Activated naive CD4-positive, alpha-beta T cell (primary cell): ENCODE data around the gene RALB.
"Not testable (repeated sequence)": the region's sequence is repeated elsewhere in the genome, so short reads cannot be mapped to it uniquely, and the experiment has no call there.

Experiments
- DNase-seq, 4 experiments: peaks; one replicate each; lab custom pipeline; 2025; lab: John Stamatoyannopoulos, UW

Gene RALB

DNA sequence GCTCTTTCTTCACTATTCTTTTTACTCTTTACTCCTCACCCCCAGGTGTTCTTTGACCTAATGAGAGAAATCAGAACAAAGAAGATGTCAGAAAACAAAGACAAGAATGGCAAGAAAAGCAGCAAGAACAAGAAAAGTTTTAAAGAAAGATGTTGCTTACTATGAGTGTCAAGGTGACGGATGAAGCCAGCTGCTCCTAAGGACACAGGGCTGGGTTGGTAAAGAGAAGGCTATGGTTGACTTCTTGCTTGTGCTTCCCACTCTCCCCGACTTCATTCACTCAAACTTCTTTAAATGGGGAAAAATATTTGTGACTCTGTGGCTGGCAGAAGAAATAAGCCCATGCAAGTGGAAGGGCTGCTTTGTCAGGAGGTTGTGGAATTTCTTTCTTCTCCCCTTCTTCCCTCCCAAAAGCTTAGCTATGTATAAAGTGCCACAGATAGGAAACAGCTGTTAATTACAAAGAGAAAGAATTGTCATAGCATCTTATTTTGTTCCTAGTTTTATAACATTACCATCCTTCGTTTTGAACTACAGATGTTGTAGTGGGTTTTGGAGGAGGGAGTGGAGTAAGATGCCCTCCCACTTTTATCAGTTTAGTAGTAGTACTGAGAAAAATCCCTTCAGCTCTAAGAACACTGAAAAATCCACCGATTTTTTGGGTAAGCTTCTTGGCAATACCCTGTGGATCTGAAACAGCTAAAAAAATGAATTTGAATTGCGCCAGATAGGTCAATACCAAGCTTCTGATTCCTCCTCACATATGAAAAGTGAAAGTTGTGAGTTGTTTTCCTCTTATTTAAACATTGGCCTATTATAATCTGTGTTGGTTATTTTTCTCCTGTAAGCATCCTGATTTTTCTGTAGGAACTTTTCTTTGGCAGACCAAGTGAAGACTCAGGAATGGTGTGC is 40.7 kb downstream of the RALB start:
- DNase-seq = no peak

DNA sequence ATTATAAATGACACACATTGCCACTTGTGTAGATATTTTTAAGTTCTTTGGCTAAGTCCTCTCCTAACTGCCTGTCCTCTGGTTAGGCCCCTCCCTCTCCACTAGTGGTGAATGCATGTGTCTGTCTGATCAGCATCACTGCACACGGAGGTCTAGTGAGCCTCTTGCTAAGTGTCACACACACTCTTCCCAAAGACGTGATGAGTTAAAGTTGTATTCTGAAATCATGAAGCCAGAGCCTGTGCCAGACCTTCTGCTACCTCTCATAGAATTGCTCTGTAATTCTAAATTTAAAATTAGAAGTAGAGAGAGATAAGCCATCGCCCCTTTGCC is 41.3 kb downstream of the RALB start:
- no peak for DNase-seq

DNA sequence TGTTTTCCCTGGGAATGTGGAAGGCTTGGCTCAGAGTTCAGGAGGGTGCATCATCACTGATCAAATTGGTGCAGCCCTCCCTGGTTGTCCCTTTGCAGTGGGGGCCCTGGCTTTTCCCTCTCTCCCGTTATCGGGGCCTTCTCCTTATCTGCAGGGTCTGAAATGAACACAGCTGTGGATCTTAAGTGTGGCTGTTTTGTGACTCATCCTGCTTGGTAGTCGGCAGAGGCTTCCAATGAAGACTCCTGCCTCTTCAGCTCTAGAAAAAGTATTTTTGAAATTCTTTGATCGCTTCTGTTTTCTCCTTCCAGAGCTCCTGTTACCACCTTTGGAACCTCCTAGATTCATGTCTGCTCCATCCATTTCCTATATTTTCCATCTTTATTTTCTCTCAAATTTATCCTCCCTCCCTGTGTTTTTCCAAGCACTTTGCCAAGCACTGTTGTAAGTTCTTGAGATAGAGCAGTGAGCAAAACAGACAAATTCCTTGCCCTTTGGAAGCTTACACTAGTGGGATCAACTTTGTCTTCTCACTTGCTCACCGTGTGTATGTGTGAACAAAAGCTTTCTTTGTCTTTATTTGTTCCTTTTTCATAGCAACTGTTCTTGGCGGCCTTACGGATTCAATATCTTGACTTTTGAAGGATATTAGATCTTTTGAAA is 45.7 kb downstream of the RALB start:
- DNase-seq = no peak

DNA sequence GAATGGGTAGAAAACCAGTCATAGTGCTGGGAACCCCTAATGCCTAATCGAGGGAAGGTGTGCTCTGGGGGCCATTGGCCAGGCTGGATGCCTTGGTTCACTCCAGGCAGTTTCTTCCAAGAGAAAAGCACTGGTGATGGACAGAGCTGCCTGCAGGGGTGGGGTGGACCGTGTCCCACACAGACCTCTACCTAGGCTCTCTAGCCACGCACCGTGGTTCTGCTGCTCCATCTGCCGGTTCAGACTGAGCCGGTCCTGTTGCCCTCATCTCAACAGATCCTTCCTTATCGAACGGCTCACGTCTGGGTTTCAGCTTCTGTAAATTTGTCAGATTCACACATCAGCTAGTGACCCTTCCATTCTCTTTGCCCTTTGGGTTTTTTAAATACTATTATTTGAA is 46.4 kb downstream of the RALB start:
- no peak for DNase-seq

DNA sequence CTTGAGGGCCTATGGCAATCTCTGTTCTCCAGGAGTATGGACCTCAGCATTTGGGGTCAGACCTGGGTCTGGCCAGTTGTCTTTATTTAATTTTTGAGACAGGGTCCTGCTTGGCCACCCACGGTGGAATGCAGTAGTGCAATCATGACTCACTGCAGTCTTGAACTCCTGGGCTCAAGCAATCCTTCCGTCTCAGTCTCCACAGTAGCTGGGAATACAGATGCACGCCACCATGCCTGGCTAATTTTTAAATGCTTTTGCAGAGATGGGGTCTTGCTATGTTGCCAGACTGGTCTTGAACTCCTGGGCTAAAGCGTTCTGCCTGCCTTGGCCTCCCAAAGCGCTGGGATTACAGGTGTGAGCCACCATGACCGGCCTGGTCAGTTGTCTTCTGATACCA is 46.9 kb downstream of the RALB start:
- DNase-seq = no peak

DNA sequence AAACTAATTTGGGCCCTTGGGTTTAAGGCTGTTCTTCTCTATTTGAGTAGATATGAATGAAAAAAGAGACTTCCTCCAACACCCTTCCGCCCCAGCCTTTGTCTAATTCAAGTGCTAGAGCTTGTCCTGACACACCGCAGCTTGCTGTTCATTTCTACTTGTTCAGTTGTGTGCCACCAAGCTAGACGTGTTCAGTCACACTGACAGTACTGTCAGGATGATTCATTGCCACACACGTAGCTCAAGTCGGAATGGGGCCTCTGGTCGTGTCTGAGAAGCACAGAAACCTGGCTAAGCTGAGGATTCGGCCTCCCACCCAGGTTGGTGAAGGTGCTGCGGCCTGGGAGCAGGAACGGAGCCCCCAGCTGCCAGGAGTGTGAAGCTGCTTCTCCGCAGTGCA is 47.7 kb downstream of the RALB start:
- DNase-seq = no peak

DNA sequence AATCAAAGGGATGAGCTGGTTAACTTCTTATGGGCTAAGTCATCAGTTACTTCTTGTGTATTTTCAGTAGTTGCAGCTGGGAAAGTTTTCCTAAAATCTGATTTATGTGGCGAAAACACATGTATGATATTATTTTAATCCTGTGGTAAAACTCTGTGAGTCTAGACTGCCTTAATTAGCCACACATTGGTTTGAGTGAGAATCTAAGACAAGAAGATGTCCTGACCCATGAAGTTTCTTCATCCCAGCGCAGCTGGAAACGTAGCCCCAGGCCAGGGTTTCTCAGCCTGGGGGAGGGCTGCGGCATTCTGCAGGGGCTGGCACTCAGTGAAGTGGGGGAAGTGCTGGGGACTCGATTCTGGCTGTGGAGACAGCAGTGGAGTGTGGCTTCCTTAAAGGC is 48.6 kb downstream of the RALB start:
- no peak for DNase-seq

DNA sequence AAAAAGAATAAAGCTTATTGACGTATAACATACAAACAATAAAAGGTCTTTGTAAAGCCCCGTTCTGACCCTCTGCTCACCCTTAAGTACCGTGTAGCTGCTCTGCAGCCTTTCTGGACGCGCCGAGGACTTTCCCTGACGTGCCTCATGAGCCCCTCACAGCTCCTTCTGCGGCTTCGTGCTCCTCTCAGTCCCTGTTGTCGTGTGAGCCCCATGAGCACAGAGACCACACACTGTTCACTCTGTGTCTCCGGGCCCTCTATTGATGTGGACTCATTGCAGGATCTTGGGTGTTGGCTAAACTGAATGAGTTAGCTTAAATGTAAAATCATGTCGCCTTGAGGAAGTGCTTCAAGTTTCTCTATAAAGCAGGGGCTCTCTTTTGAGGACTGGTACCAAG is 49.6 kb downstream of the RALB start:
- no peak for DNase-seq

DNA sequence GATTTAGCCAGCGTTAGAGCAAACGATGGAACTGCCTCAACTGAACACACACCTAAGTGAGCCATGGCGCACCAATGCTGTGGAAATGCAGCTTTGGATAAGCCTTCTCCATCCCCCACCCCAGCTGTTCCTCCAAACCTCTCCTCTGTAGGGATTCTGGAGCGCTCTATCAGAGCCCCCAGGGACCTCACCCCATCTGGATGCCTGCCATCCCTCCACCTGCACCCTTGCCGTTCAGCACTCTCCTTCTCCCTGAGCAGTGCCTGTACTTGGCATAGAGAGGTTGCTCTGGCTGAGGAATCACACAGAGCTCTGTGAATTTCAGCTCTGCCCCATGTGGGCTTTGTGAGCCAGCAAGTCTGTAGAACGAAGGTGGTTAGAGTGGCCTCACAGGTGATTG is 50.5 kb downstream of the RALB start:
- no peak for DNase-seq

DNA sequence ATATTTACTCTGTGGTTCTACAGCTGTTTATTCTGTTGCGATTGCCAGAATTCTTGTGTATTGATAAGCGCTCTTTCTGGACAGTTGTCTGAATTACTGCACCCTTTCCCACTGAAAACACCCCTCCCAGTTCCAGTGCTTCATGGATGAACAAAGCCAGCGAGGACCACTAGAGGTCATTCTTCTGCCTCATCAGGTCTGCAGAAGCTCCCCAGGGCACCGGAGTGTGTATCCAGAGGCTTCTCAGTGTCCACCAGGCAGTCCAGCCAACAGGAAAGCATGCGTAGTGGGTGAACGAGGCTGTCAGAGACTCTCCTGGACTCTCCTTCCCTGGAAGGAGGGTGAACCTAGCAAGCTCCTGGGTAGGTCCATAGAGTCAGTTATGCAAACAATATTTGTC is 52.6 kb downstream of the RALB start:
- DNase-seq = no peak

DNA sequence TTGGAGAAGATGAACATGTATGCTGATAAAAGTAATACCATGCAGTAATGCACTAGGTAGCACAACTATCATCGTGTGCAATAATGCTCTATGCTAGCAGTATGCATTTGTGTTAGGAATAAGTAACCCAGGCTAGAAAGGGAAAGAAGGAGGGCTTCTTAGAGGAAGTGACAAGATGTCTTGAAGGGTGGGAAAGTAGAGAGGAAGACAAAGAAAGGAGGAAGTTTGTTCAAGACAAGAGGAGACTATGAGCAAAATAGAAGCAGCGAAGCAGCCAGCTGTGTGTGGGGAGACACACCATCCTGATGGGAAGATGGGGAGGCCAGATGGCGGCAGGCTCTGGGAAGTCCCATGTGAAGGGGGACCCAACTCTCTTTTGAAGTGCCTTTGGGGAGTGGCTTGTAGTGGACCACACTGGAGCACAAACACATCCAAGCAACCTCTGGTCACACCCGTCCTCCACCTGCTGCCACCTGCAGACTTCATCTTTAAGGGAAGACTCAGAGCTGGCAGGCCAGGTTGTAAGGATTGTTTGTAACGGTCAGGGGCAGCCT is 53.4 kb downstream of the RALB start:
- no peak for DNase-seq

DNA sequence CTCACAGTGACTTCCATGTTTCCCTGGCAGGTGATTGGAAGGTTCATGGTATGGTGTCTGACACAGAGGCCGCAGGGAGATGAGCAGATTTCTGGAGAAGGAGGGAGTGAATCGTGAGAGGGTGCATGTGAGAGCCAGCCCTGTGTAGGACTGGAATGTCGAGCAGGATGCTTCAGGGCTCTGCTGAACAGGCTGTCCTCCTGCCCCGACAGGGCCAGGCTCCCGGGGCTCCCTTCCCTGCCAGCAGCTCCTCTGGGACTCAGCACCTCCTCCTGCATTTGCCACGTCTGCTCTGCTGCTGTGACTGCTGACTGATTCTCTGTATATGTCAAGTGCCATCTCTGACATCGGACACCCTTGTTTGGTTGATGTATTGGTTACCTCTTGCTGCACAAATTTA is 54.8 kb downstream of the RALB start:
- DNase-seq = no peak

DNA sequence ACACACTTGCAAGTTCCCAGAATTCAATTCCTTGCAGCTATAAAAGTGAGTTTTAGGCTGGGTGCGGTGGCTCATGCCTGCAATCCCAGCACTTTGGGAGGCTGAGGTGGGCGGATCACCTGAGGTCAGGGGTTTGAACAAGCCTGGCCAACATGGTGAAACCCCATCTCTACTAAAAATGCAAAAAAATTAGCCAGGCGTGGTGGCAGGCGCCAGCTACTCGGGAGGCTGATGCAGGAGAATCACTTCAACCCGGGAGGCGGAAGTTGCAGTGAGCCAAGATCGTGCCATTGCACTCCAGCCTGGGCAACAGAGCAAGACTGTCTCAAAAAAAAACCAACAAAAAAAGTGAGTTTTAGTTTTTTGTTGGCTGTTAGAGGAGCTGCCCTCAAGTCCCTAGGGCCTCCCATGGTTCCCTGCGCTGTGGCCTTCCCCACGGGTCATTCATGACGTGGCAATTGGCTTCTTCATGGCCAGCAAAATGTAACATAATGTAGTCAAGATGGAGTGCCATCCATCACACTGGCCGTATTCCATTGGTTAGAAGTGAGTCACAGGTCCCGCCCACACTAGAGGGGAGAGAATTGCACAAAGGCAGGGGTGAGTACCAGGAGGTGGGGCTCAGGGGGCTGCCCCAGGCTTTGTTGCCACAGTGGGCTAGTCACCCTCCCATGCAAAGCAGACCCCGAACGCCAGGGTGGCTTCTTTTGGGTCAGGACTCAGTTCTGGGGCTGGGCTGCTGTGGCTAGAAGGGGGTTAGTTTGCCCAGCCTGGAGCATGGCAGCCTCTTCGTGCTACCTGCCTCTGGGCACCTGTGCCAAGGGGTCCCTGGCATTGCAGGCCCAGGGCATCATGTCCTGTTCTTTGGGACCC is 55.6 kb downstream of the RALB start:
- no peak for DNase-seq

DNA sequence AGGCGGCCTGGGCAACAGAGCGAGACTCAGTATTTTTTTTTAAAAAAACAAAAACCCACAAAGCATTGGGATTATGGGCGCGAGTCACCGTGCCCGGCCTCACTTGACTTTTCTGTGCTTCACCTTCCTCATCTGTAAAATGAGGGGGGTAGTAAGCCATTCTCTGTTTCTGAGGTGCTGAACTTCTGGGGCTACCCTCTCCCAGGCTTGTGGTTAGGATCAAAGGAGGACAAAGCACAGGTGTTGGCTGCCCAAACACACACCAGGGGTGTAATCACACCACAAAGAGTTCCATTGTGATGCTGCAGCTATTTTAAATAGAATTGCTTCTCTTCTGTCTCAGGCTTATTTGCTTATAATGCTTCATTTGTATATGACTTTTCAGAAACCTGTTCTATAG is 57.5 kb downstream of the RALB start:
- DNase-seq = no peak

DNA sequence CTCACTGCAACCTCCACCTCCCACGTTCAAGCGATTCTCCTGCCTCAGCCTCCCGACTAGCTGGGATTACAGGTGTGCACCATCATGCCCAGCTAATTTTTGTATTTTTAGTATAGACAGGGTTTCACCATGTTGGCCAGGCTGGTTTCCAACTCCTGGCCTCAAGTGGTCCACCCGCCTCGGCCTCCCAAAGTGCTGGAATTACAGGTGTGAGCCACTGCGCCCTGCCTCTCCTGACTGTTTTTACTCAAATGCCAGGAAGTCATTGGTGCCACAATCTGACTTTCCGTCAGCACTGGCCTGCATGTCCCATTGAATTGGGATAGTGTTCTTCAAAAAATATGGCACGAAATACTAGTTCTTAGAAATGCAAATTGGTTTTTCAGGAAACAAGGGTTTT is 58.2 kb downstream of the RALB start:
- not testable (repeated sequence) for DNase-seq

DNA sequence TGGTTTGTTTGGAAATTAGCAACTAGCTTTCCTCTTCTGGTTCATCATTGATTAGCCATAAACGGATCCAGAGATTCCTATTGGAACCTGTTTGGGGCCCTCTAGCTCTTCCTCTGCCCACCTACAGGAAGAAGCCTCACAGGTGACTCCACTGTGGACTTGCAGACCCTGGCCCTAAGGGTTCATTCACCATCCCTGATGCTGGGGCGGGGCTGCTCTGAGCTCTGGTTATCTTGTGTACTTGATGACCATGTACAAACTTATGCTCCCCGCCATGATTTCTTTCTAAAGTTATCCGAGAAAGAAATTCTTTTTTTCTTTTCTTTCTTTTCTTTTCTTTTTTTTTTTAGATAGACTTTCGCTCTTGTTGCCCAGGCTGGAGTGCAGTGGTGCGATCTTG is 59.4 kb downstream of the RALB start:
- DNase-seq = no peak

DNA sequence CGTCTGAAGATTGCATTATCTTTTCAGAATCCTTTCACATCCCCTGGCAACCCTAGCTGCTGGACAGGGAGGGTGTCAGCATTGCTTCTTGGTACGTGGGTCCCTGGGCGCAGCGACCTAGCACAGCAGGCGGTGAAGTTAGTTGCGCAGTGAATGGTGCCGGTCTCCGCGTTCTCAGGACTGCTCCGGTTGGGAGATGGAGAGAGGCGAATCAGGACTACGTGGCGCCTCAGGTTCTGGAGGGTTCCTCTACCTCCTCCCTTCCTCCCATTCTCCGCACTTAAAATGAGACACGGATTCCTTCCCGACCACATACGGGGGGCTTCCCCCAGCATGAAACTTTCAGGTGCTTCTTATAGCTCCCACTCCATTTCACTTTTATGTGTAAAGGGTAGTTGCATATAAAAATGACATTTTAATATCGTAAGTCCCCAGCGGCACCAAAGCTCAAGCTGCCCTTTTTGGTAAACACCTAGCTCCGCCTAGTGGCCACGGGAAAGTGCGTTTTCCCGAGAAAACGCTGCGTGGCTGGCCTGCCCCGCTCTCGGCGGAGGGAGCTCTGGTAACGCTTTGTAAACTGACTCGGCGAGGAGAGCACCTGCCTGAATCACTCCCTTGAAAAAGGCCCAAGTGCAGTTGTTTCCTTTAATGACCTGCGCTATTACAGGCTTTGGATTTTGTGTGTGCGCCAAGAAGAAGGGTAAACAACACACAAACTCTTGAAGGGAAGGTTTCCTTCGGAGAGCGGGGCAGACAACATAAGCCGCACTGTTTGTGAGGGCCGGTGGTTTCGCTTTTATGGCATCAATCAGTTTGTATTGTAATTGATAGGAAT is 60.4 kb downstream of the RALB start:
- peak; percentile 23 to 68 (median 61) for DNase-seq

DNA sequence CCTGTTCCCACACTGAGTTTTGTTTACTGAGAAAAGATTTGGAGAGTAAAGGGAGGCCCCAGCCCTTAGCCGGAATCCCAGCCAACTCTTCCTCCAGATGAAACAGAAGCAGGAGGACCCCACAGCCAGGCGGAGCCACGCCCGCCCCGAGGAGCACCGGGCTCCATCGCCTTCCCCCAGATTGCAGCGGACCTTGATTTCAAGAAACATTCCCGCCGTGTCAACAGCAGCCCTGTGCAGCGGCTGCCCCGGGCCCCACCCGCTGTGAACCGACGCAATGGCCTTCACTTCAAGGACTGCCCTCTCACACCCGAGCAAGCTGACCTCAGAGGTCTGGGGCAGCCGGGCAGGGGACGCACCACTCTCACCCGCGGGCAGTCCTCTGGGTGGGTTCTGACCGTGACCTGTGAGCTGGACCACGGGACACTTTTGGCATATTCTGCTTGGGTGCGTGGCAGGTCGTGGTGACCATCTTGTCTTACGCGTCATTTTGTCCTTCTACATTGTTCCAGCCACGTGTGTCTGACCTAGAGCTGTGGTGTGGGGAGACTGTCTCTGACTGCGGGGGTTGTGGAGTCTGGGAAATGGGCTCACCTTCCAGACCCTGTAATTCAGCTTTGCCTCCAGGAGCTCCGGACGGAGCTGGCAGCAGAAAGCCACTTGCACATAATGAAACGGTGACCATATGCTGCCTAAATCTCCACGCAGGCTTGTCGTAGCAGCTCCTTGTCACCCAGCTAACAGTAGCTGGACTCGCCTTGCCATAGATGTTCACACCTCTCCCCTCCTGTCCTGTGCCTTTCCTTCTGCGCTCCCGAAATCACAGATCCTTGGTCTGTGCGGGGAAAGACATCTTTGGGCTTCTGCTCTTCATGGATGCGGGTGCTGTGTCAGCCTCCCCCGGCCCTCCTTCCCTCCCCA is 61.3 kb downstream of the RALB start:
- DNase-seq = no peak

DNA sequence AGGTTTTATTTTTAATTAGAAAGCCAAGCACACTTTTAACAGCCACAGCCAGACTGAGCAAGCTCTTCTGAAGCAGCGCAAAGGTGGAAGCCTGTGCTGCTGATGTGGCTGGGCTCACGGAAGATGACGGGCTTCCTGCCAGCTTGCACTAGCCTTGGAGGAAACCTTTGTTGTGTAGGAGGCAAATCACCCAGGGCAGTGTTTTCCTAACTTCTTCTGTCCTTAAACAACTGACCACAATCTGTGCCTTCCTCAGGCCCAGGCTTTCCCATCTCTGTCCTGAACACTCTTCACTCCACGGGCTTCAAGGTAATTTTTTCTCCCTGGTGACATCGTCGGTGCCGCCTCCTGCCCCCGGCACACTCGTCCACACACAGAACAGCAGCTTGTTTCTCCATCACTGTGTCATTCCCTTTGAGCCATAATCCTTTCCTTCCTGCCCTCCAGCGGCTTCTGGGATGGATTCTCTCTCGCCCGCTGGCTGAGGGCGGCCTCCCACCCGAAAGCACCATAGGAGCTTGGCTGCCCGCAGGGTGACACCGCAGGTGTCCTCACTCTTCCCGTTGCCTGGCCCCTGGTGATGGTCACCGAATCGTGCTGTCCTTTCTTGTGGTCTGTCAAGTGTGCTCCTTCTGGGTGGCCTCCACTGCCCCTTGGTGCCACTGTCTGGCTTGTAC is 62.2 kb downstream of the RALB start:
- DNase-seq = peak in 1 of 4 experiments; percentile 18
